Urothelium cell line (cell line): ENCODE data around the gene ZNF182.

ENCODE experiments used
- DNase-seq: peaks from one replicate; pipeline ENCODE4 v3.0.0; 2011; ENCODE audit warnings: low spot score, mixed read lengths
- FAIRE-seq: peaks from 2 replicates; lab custom pipeline; 2011; peaks lifted over from hg19 to GRCh38; lab: Jason Lieb, UNC

ZNF182 gene

GRCh38 chrX:47927212-47927611 is 76.6 kb downstream of the ZNF182 start:
- DNase-seq (no peak), FAIRE-seq (no peak)
